IMR-90 (cell line): Measurements from ENCODE around the gene VPS35L. TPM values are rescaled to one million over a fixed set of nuclear protein-coding genes. Genes with fewer than 3 reads are reported as not detected.

ENCODE experiments used
- ATAC-seq: fragments of 200-7000 bp; cut with Tn5 transposase; 2 replicates; pipeline ENCODE4 v1.9.1; 2020; ENCODE audit warnings: low read depth, mild to moderate bottlenecking, moderate library complexity
- BruUV-seq: library from RNA; stranded (reverse); fragments of 400-500 nt; replicated peaks from 2 replicates; lab custom pipeline; 2021; lab: Mats Ljungman, UMichigan
- CTCF ChIA-PET: fragments of 300-600 bp; formaldehyde crosslinking; extraction: SDS; loops from one replicate; lab custom pipeline; 2021; ENCODE audit warnings: antibody characterized with exemption; lab: Yijun Ruan, JAX
- POLR2A ChIA-PET: fragments of 300-600 bp; sonication (Branson Sonifier 250); formaldehyde crosslinking; loops from one replicate; lab custom pipeline; 2022; ENCODE audit warnings: antibody characterized with exemption; ENCODE audit not compliant: unreplicated experiment; lab: Charles Lee
- DNase-seq: peaks from one replicate; pipeline ENCODE4 v3.0.0; 2013
- H2AFZ ChIP-seq: replicated peaks from 2 replicates; pipeline ENCODE3; 2013; ENCODE audit warnings: low read length, mild to moderate bottlenecking; ENCODE audit not compliant: poor library complexity
- H2AK5ac ChIP-seq: 2 replicates; pipeline ENCODE4 v1.6.1; 2013; ENCODE audit warnings: low read depth, low read length, inconsistent platforms
- H2AK9ac ChIP-seq: replicated peaks from 2 replicates; pipeline ENCODE3; 2013; ENCODE audit warnings: mild to moderate bottlenecking, low read depth, low read length, moderate library complexity; ENCODE audit not compliant: poor library complexity
- H2BK120ac ChIP-seq: 2 replicates; pipeline ENCODE4 v1.6.1; 2013; ENCODE audit warnings: low read depth, low read length, inconsistent platforms
- H2BK15ac ChIP-seq: 3 replicates; pipeline ENCODE4 v1.6.1; 2013; ENCODE audit warnings: low read depth, low read length, inconsistent platforms
- H2BK20ac ChIP-seq: 2 replicates; pipeline ENCODE4 v1.6.1; 2013; ENCODE audit warnings: low read depth, mild to moderate bottlenecking, inconsistent platforms, low read length, moderate library complexity
- H2BK5ac ChIP-seq: 2 replicates; pipeline ENCODE4 v1.6.1; 2013; ENCODE audit warnings: mild to moderate bottlenecking, low read depth, low read length, inconsistent platforms; ENCODE audit not compliant: poor library complexity, severe bottlenecking
- H3K14ac ChIP-seq: replicated peaks from 2 replicates; pipeline ENCODE4 v1.6.1; 2013; ENCODE audit warnings: low read depth, low read length, inconsistent platforms
- H3K18ac ChIP-seq: 2 replicates; pipeline ENCODE4 v1.6.1; 2013; ENCODE audit warnings: low read depth, low read length, control low read depth
- H3K23ac ChIP-seq: 2 replicates; pipeline ENCODE4 v1.6.1; 2013; ENCODE audit warnings: low read depth, low read length, inconsistent platforms
- H3K27ac ChIP-seq: 2 replicates; pipeline ENCODE4 v1.5.1; 2013; ENCODE audit warnings: mild to moderate bottlenecking, control low read depth, low read length; ENCODE audit not compliant: insufficient read depth
- H3K27me3 ChIP-seq: 2 replicates; pipeline ENCODE4 v1.6.1; 2013; ENCODE audit warnings: low read length; ENCODE audit not compliant: control insufficient read depth, insufficient read depth
- H3K36me3 ChIP-seq: 2 replicates; pipeline ENCODE4 v1.6.1; 2013; ENCODE audit warnings: low read length, mixed read lengths; ENCODE audit not compliant: control insufficient read depth, insufficient read depth
- H3K4ac ChIP-seq: 2 replicates; pipeline ENCODE4 v1.6.1; 2013; ENCODE audit warnings: low read depth, low read length, inconsistent platforms
- H3K4me1 ChIP-seq: 2 replicates; pipeline ENCODE4 v1.6.1; 2013; ENCODE audit warnings: low read length, mixed read lengths; ENCODE audit not compliant: control insufficient read depth, insufficient read depth
- H3K4me2 ChIP-seq: 2 replicates; pipeline ENCODE4 v1.6.1; 2013; ENCODE audit warnings: low read depth, mild to moderate bottlenecking, control low read depth, low read length, moderate library complexity
- H3K4me3 ChIP-seq: 2 replicates; pipeline ENCODE4 v1.5.1; 2013; ENCODE audit warnings: low read depth, mild to moderate bottlenecking, control low read depth, low read length, moderate library complexity; ENCODE audit not compliant: insufficient read depth
- H3K56ac ChIP-seq: 2 replicates; pipeline ENCODE4 v1.6.1; 2013; ENCODE audit warnings: low read length, inconsistent platforms; ENCODE audit not compliant: insufficient read depth; ENCODE audit errors: extremely low read depth
- H3K79me1 ChIP-seq, 2 experiments: 2 replicates each; pipeline ENCODE4 v1.6.1; 2013; ENCODE audit warnings: low read length in 2 of 2, inconsistent platforms in 1 of 2, low read depth in 1 of 2
- H3K9ac ChIP-seq: 2 replicates; pipeline ENCODE4 v1.6.1; 2013; ENCODE audit warnings: low read depth, low read length, control low read depth
- H3K9me1 ChIP-seq: 2 replicates; pipeline ENCODE4 v1.6.1; 2013; ENCODE audit warnings: low read length, inconsistent platforms; ENCODE audit not compliant: insufficient read depth
- H3K9me3 ChIP-seq: 2 replicates; pipeline ENCODE4 v1.6.1; 2013; ENCODE audit warnings: low read length; ENCODE audit not compliant: control insufficient read depth, insufficient read depth
- H4K20me1 ChIP-seq: 2 replicates; pipeline ENCODE4 v1.6.1; 2013; ENCODE audit warnings: low read length, inconsistent platforms; ENCODE audit not compliant: insufficient read depth
- H4K5ac ChIP-seq: 2 replicates; pipeline ENCODE4 v1.6.1; 2013; ENCODE audit warnings: mild to moderate bottlenecking, low read depth, low read length, control low read depth
- H4K8ac ChIP-seq, 2 experiments: 2 replicates each; pipeline ENCODE4 v1.6.1; 2013; ENCODE audit warnings: low read depth in 2 of 2, low read length in 2 of 2, control low read depth in 1 of 2, inconsistent platforms in 1 of 2
- H4K91ac ChIP-seq: 2 replicates; pipeline ENCODE4 v1.6.1; 2013; ENCODE audit warnings: low read depth, low read length, inconsistent platforms; ENCODE audit not compliant: insufficient read depth
- USF2 ChIP-seq: fragments of 150-350 bp; IDR thresholded peaks from 2 replicates; pipeline ENCODE4 v1.6.1; 2017; ENCODE audit warnings: mild to moderate bottlenecking, antibody characterized with exemption, low read length, low read depth
- WGBS, 2 experiments: methylation state at CpG; one replicate each; pipeline versions ENCODE4 v1.1.5 to v1.1.7; 2013; ENCODE audit warnings: missing lambda C conversion rate in 2 of 2; ENCODE audit not compliant: insufficient read length in 1 of 2; ENCODE audit errors: extremely low coverage in 2 of 2; 5-methylcytosine and 5-hydroxymethylcytosine counted together
- dilution Hi-C: fragments of 300-500 bp; cut with HindIII; formaldehyde crosslinking; loops from one replicate; pipeline ENCODE4 v1.14.3; 2018; ENCODE audit warnings: low sequenced_read_pairs; ENCODE audit not compliant: unreplicated experiment
- in situ Hi-C: fragments of 300-500 bp; cut with MboI; formaldehyde crosslinking; loops from 3 replicates; pipeline ENCODE4 v1.14.3; 2019; ENCODE audit warnings: low sequenced_read_pairs, inconsistent platforms, mixed read lengths
- intact Hi-C: fragments of 100-400 bp; cut with micrococcal nuclease; formaldehyde crosslinking; loops from 2 replicates; pipeline ENCODE4 v1.10.0; 2022
- polyA plus RNA-seq, 3 experiments: library from polyadenylated mRNA; depleted of rRNA; stranded (reverse); fragments of >200 nt; gene quantifications; 2 replicates each; pipeline ENCODE4 v1.2.3, GENCODE V29; 2012; ENCODE audit warnings: low replicate concordance in 1 of 3
- total RNA-seq: library from RNA; depleted of rRNA; stranded (reverse); fragments of >200 nt; gene quantifications from 2 replicates; pipeline ENCODE4 v1.2.3, GENCODE V29; 2012

Gene VPS35L
- total and polyA plus RNA-seq, 2 of the 4 experiments (the other 2 are of a cell fraction), result 28.0 to 40.1 TPM

DNA sequence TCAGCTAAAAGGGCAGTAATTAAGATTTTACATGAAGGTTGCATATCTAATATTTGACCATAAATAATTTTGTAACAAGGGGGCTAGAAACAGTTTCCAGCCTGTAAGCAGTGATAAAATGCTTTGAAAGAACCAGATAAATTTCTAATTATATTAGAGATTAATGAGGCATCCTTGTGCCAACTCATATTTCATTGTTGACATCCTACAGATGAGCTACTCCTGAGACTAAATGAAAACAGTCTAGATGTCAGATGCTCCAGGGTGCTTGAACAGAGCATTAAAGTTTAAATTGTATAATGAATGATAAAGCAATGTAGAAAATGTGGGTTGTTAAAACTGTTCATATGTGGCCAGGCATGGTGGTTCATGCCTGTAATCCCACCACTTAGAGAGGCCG, 185.9 kb downstream of the VPS35L start:
- Histone ChIP-seq H3K14ac (no peak overlapping the region), H4K5ac (no peak overlapping the region), H2BK15ac (no peak overlapping the region), H4K20me1 (no peaks in the 10 kb centered on the region), H2AK5ac (no peak overlapping the region), H2BK5ac (no peak overlapping the region), H3K4me2 (no peak overlapping the region), H3K23ac (no peak overlapping the region), H3K4ac (no peak overlapping the region), H3K56ac (no peak overlapping the region), H2AFZ (no peak overlapping the region), H3K79me1 (no peaks in the 10 kb centered on the region), H2AK9ac (no peak overlapping the region), H3K18ac (no peak overlapping the region), H3K9ac (no peak overlapping the region), H2BK120ac (no peak overlapping the region), H3K27ac (no peak overlapping the region), H3K36me3 (no peaks in the 10 kb centered on the region), H4K91ac (no peak overlapping the region), H3K9me1 (peaks cover 8% of the 10 kb centered on the region), H3K4me3 (no peak overlapping the region), H4K8ac (no peak overlapping the region), H3K27me3 (no peaks in the 10 kb centered on the region), H3K4me1 (peaks cover 3% of the 10 kb centered on the region; the same call in 1 of the 2 replicates), H3K9me3 (no peaks in the 10 kb centered on the region), H2BK20ac (no peak overlapping the region)
- TF ChIP-seq USF2, result no peak
- ChIA-PET CTCF (no interaction called here), POLR2A (no interaction called here)
- dilution Hi-C loops, result no loop called here
- ATAC-seq (no peak), DNase-seq (no peak)
- BruUV-seq, result no TSS peak
- WGBS, 2 experiments, result no CpG with 5 or more reads among the region's 1 CpG
- intact Hi-C loops, result no loop called here
- in situ Hi-C loops, result no loop called here
